BLaER1 (cell line): ENCODE measurements around the gene APBA2.

Experiments used
- H3K27ac ChIP-seq: shearing (Covaris generic); formaldehyde crosslinking; 2 replicates; pipeline ENCODE4 v1.8.1; 2022
- H3K27me3 ChIP-seq: shearing (Covaris generic); formaldehyde crosslinking; 2 replicates; pipeline ENCODE4 v1.8.1; 2022
- H3K36me3 ChIP-seq: shearing (Covaris generic); formaldehyde crosslinking; 2 replicates; pipeline ENCODE4 v1.8.1; 2022
- H3K4me1 ChIP-seq: shearing (Covaris generic); formaldehyde crosslinking; 2 replicates; pipeline ENCODE4 v1.8.1; 2022
- H3K4me2 ChIP-seq: shearing (Covaris generic); formaldehyde crosslinking; 2 replicates; pipeline ENCODE4 v1.8.1; 2022
- H3K4me3 ChIP-seq: shearing (Covaris generic); formaldehyde crosslinking; 2 replicates; pipeline ENCODE4 v1.8.1; 2022
- H3K9ac ChIP-seq: shearing (Covaris generic); formaldehyde crosslinking; 2 replicates; pipeline ENCODE4 v1.8.1; 2022
- H3K9me3 ChIP-seq: shearing (Covaris generic); formaldehyde crosslinking; 2 replicates; pipeline ENCODE4 v1.8.1; 2022
- H4K20me1 ChIP-seq: shearing (Covaris generic); formaldehyde crosslinking; 2 replicates; pipeline ENCODE4 v1.8.1; 2022
- Cebpa-rat ChIP-seq: shearing (Covaris generic); IDR thresholded peaks from 2 replicates; pipeline ENCODE4 v1.8.1; 2022

The APBA2 gene

DNA sequence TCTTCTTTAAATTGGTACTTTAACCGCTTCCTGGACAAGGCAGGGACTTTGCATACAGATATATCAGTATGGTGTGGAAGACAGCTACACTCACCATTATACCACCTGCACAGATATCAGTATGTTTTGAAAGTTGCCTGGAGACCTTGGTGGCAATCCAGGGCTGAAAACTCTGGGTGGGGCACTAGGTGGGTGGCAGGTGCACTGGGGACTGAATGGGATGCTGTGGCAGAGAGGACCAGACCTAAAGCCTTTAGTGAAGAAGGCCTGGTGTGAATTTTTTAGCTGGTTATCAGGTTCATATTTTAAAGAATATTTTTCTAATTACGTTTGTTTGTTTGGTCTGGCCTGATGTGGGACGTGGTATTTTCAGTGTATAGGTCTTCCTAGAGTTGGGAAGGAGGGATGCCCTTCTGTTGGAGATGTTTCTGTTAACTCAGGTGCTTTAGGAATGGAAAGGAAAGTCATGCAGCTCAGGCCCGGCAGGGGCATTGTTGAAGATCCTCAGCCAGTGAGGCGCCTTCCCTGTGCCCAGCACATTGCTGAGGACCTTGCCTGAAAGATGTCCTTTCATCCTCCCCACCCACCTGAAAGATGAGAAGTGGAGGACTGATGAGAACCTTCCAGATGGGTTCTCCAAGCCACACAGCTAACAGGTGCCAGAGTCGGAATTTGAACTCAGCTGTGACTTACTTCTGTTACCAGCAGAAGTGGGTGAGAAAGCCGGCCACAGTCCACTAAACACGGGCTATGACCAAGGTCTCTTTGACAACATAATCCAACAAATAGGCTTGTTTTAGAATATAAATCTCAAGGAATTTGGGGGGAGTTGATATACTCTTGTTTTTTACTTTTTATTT is 77.3 kb downstream of the APBA2 start:
- Histone ChIP-seq H3K36me3 (no peaks in the 10 kb centered on the region), H3K27me3 (no peaks in the 10 kb centered on the region), H3K4me1 (no peaks in the 10 kb centered on the region), H3K9ac (no peak overlapping the region), H3K9me3 (no peaks in the 10 kb centered on the region), H4K20me1 (peaks cover 15% of the 10 kb centered on the region; the same call in 1 of the 2 replicates), H3K4me3 (no peak overlapping the region), H3K4me2 (no peak overlapping the region), H3K27ac (no peak overlapping the region)
- no peak for TF ChIP-seq Cebpa-rat

GRCh38 chr15:28963711-28964081 is 77.9 kb downstream of the APBA2 start:
- Histone ChIP-seq H4K20me1 (peaks cover 15% of the 10 kb centered on the region; the same call in 1 of the 2 replicates), H3K4me1 (no peaks in the 10 kb centered on the region), H3K9ac (no peak overlapping the region), H3K4me2 (no peak overlapping the region), H3K27me3 (no peaks in the 10 kb centered on the region), H3K36me3 (no peaks in the 10 kb centered on the region), H3K4me3 (no peak overlapping the region), H3K9me3 (no peaks in the 10 kb centered on the region), H3K27ac (no peak overlapping the region)
- TF ChIP-seq Cebpa-rat: no peak

- Histone ChIP-seq H3K27ac (no peak overlapping the region), H3K9me3 (no peaks in the 10 kb centered on the region), H3K4me1 (no peaks in the 10 kb centered on the region), H3K4me3 (no peak overlapping the region), H3K36me3 (no peaks in the 10 kb centered on the region), H3K27me3 (no peaks in the 10 kb centered on the region), H3K4me2 (no peak overlapping the region), H3K9ac (no peak overlapping the region), H4K20me1 (peaks cover 15% of the 10 kb centered on the region; the same call in 1 of the 2 replicates)
- TF ChIP-seq Cebpa-rat: no peak
Measured at GRCh38 chr15:28964098-28964497, 78.3 kb downstream of the APBA2 start.

DNA sequence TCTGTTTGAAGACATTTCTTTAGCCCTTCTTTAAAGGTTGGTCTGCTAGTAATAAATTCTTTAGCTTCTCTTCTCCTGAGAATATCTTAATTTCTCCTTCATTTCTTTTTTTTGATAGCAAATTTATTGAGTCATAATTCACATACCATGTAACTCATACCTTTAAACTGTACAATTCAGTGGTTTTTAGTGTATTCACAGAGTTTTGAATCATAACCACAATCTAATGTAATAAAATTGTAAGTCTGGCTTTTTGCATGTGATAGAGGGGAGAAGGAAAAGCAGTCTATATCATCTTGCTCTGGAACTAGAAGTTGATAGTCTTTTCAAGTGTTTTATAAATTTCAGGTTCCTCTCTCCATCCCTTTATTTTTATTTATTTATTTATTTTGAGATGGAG is 81.3 kb downstream of the APBA2 start:
- H3K36me3 ChIP-seq: no peaks in the 10 kb centered on the region
- H3K4me2 ChIP-seq: no peak overlapping the region
- no peak for TF ChIP-seq Cebpa-rat
- H3K27me3 ChIP-seq: no peaks in the 10 kb centered on the region
- no peaks in the 10 kb centered on the region for H3K9me3 ChIP-seq
- H3K9ac ChIP-seq: no peak overlapping the region
- no peak overlapping the region for H3K4me3 ChIP-seq
- H3K4me1 ChIP-seq: no peaks in the 10 kb centered on the region
- no peak overlapping the region for H3K27ac ChIP-seq
- H4K20me1 ChIP-seq: peaks cover 15% of the 10 kb centered on the region; the same call in 1 of the 2 replicates

- Histone ChIP-seq H3K9me3 (no peaks in the 10 kb centered on the region), H3K4me2 (no peak overlapping the region), H3K27me3 (no peaks in the 10 kb centered on the region), H3K4me1 (no peaks in the 10 kb centered on the region), H3K9ac (no peak overlapping the region), H3K36me3 (no peaks in the 10 kb centered on the region), H3K27ac (no peak overlapping the region), H3K4me3 (no peak overlapping the region), H4K20me1 (peaks cover 11% of the 10 kb centered on the region; the same call in 1 of the 2 replicates)
- TF ChIP-seq Cebpa-rat: no peak
Measured at GRCh38 chr15:28967990-28968389, 82.2 kb downstream of the APBA2 start.

DNA sequence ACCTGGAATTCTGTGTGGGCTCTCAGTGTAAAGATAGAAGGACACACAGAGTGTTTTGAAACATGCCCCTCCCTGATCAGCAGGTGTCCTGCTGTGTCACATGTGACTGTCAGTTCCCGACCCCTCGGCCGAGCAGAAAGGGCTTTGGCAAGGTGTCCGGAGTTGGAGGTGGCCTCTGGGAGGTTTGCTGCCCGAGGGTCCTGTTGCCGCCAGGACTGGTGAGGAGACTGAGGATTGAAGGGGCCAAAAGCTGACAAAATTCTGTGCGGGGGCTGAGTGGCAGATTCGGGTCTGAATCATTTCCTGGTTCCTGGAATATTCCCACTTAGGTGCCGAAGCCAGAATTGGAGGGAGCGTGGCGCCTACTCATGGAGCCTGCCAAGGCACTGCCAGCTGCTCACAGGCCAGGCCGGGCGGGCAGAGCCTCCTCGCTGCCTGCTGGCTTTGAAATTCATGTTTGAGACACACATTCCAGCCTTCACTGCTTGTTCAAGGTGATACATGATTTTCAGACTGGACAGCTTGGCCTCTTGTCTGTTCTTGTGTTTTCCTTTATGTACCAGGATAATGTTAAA is 83.8 kb downstream of the APBA2 start:
- no peak overlapping the region for H3K4me2 ChIP-seq
- H3K36me3 ChIP-seq: no peaks in the 10 kb centered on the region
- no peaks in the 10 kb centered on the region for H3K9me3 ChIP-seq
- H3K27ac ChIP-seq: no peak overlapping the region
- H3K4me3 ChIP-seq: no peak overlapping the region
- H3K27me3 ChIP-seq: no peaks in the 10 kb centered on the region
- no peak overlapping the region for H3K9ac ChIP-seq
- H4K20me1 ChIP-seq: peaks cover 6% of the 10 kb centered on the region; the same call in 1 of the 2 replicates
- no peaks in the 10 kb centered on the region for H3K4me1 ChIP-seq
- no peak for TF ChIP-seq Cebpa-rat

- Histone ChIP-seq H3K9ac (no peak overlapping the region), H3K36me3 (no peaks in the 10 kb centered on the region), H3K27me3 (no peaks in the 10 kb centered on the region), H4K20me1 (peaks cover 26% of the 10 kb centered on the region), H3K4me3 (no peak overlapping the region), H3K27ac (no peak overlapping the region), H3K4me2 (no peak overlapping the region), H3K9me3 (no peaks in the 10 kb centered on the region), H3K4me1 (no peaks in the 10 kb centered on the region)
- TF ChIP-seq Cebpa-rat: no peak
Measured at GRCh38 chr15:28974142-28974541, 88.4 kb downstream of the APBA2 start.

- Histone ChIP-seq H3K9me3 (no peaks in the 10 kb centered on the region), H3K36me3 (no peaks in the 10 kb centered on the region), H3K27me3 (no peaks in the 10 kb centered on the region), H3K4me2 (no peak overlapping the region), H3K4me1 (no peaks in the 10 kb centered on the region), H3K4me3 (no peak overlapping the region), H4K20me1 (peaks cover 30% of the 10 kb centered on the region), H3K9ac (no peak overlapping the region), H3K27ac (no peak overlapping the region)
- TF ChIP-seq Cebpa-rat: no peak
Measured at GRCh38 chr15:28975766-28976179, 90.0 kb downstream of the APBA2 start.

GRCh38 chr15:28977377-28978010 is 91.7 kb downstream of the APBA2 start:
- Histone ChIP-seq H3K27ac (no peak overlapping the region), H3K4me2 (no peak overlapping the region), H3K27me3 (no peaks in the 10 kb centered on the region), H3K9ac (no peak overlapping the region), H3K9me3 (no peaks in the 10 kb centered on the region), H4K20me1 (peaks cover 30% of the 10 kb centered on the region), H3K4me3 (no peak overlapping the region), H3K36me3 (no peaks in the 10 kb centered on the region), H3K4me1 (no peaks in the 10 kb centered on the region)
- no peak for TF ChIP-seq Cebpa-rat

DNA sequence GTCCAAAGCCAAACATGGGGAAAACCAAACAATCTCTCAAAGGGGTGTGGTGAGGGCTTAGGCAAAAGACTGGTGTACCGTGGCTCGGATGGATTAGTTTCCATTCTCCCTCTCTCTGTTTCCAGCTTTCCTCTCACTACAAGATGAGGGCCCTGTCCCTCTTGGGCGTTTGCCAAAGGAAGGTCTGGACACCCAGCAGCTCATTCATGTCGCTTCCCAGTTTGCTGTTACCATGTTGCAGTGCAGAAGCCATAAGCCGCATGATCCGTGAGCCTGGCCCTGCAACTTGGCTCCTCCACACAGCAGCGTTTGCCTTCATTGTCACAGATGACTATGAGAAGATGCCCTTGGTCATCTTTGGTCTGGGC is 92.2 kb downstream of the APBA2 start:
- no peaks in the 10 kb centered on the region for H3K27me3 ChIP-seq
- peaks cover 30% of the 10 kb centered on the region for H4K20me1 ChIP-seq
- no peak overlapping the region for H3K9ac ChIP-seq
- no peak overlapping the region for H3K4me3 ChIP-seq
- H3K9me3 ChIP-seq: no peaks in the 10 kb centered on the region
- no peaks in the 10 kb centered on the region for H3K36me3 ChIP-seq
- H3K4me1 ChIP-seq: no peaks in the 10 kb centered on the region
- H3K4me2 ChIP-seq: no peak overlapping the region
- no peak overlapping the region for H3K27ac ChIP-seq
- no peak for TF ChIP-seq Cebpa-rat
